ENCODE data around the gene ELL. TPM values are rescaled to one million over a fixed set of nuclear protein-coding genes. Genes with fewer than 3 reads are reported as not detected.

ELL gene
- polyA plus RNA-seq, 1 donor from 2014 or later: 7.2 TPM

DNA sequence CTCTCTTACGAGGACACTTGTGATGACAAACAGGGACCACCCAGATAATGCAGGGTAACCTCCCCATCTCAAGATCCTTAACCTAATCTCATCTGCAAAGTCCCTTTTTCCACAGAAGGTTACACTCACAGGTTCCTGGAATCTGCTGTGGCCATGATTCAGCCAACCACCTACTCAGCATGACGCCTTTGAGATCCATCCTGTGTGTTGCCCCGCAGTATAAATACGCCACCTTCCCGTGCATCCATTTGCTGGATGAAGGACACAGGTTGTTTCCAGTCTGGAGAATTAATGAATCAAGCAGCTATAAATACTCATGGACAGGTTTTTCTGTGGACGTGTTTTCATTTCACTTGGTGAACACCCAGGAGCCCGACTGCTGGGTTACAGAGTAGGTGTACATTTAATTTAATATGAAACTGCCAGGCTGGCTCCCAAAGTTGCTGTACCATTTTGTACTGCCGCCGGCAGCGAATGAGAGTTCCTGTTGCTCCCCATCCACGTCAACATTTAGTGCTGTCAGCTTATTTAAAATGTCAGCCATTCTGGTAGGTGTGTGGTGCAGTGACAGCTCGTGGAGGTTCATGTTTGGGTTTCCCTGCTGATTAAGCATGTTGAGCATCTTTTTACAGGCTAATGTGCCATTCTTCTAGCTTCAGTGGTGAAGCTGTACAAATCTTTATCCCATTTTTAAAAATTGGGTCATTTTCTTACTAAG lies 40.2 kb downstream of the ELL start:
- Histone ChIP-seq H3K9ac (ENCODE audit: low read length) (no peak overlapping the region), H4K20me1 (ENCODE audit: insufficient read depth) (no peaks in the 10 kb centered on the region), H3K9me2 (ENCODE audit: insufficient read depth, low read length) (no peaks in the 10 kb centered on the region), H2AFZ (ENCODE audit: low read depth, low read length) (no peak overlapping the region), H3F3A (ENCODE audit: insufficient read depth, low read length, poor library complexity, severe bottlenecking) (no peaks in the 10 kb centered on the region), H3K27ac (ENCODE audit: low read length) (no peak overlapping the region), H3K9me3 (ENCODE audit: low read length) (no peaks in the 10 kb centered on the region), H3K4me3 (ENCODE audit: low read length) (no peak overlapping the region), H3K4me2 (ENCODE audit: low read length) (no peak overlapping the region), H3K79me2 (replicated peaks; ENCODE audit: insufficient read depth, low read length) (no peaks in the 10 kb centered on the region), H3K36me3 (ENCODE audit: insufficient read depth, low read length) (no peaks in the 10 kb centered on the region), H3K27me3 (ENCODE audit: insufficient read depth, low read depth, low read length) (no peaks in the 10 kb centered on the region)
- TF ChIP-seq POLR2AphosphoS5 (IDR thresholded peaks at IDR 0.05): no peak
- TF ChIP-seq, protein P1, sequence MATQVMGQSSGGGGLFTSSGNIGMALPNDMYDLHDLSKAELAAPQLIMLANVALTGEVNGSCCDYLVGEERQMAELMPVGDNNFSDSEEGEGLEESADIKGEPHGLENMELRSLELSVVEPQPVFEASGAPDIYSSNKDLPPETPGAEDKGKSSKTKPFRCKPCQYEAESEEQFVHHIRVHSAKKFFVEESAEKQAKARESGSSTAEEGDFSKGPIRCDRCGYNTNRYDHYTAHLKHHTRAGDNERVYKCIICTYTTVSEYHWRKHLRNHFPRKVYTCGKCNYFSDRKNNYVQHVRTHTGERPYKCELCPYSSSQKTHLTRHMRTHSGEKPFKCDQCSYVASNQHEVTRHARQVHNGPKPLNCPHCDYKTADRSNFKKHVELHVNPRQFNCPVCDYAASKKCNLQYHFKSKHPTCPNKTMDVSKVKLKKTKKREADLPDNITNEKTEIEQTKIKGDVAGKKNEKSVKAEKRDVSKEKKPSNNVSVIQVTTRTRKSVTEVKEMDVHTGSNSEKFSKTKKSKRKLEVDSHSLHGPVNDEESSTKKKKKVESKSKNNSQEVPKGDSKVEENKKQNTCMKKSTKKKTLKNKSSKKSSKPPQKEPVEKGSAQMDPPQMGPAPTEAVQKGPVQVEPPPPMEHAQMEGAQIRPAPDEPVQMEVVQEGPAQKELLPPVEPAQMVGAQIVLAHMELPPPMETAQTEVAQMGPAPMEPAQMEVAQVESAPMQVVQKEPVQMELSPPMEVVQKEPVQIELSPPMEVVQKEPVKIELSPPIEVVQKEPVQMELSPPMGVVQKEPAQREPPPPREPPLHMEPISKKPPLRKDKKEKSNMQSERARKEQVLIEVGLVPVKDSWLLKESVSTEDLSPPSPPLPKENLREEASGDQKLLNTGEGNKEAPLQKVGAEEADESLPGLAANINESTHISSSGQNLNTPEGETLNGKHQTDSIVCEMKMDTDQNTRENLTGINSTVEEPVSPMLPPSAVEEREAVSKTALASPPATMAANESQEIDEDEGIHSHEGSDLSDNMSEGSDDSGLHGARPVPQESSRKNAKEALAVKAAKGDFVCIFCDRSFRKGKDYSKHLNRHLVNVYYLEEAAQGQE (IDR thresholded peaks at IDR 0.05; ENCODE audit: borderline replicate concordance): no peak

GRCh38 chr19:18480006-18480691 lies 41.7 kb downstream of the ELL start:
- TF ChIP-seq CTCF (IDR thresholded peaks at IDR 0.05; ENCODE audit: poor library complexity, severe bottlenecking) (no peak), SMC3 (conservative IDR thresholded peaks at IDR 0.05; ENCODE audit: poor library complexity) (no peak), EP300 (conservative IDR thresholded peaks at IDR 0.05; ENCODE audit: poor library complexity, severe bottlenecking) (no peak), TAF1 (IDR thresholded peaks at IDR 0.05; ENCODE audit: low read depth) (no peak), RAD21 (conservative IDR thresholded peaks at IDR 0.05) (no peak), POLR2AphosphoS5 (IDR thresholded peaks at IDR 0.05) (no peak), EZH2 (IDR thresholded peaks at IDR 0.05; ENCODE audit: borderline replicate concordance, insufficient read depth, low read length, poor library complexity, severe bottlenecking) (no peak), MXI1 (conservative IDR thresholded peaks at IDR 0.05; ENCODE audit: poor library complexity, severe bottlenecking) (no peak)
- TF ChIP-seq, protein P1 (IDR thresholded peaks at IDR 0.05; ENCODE audit: borderline replicate concordance): no peak
- no peak overlapping the region for H3K27ac ChIP-seq (ENCODE audit: low read length)
- no peaks in the 10 kb centered on the region for H3K36me3 ChIP-seq (ENCODE audit: insufficient read depth, low read length)
- H3K27me3 ChIP-seq (ENCODE audit: insufficient read depth, low read depth, low read length): no peaks in the 10 kb centered on the region
- no peak overlapping the region for H3K9ac ChIP-seq (ENCODE audit: low read length)
- no peaks in the 10 kb centered on the region for H3K9me2 ChIP-seq (ENCODE audit: insufficient read depth, low read length)
- H3F3A ChIP-seq (ENCODE audit: insufficient read depth, low read length, poor library complexity, severe bottlenecking): no peaks in the 10 kb centered on the region
- H3K9me3 ChIP-seq (ENCODE audit: low read length): no peaks in the 10 kb centered on the region
- H3K79me2 ChIP-seq (replicated peaks; ENCODE audit: insufficient read depth, low read length): no peaks in the 10 kb centered on the region
- no peaks in the 10 kb centered on the region for H4K20me1 ChIP-seq (ENCODE audit: insufficient read depth)
- no peak overlapping the region for H3K4me2 ChIP-seq (ENCODE audit: low read length)
- H3K4me3 ChIP-seq (ENCODE audit: low read length): no peak overlapping the region
- H2AFZ ChIP-seq (ENCODE audit: low read depth, low read length): no peak overlapping the region
